GM04504 (cell line): ENCODE results near the gene ZNF793.

Experiments used
- DNase-seq: peaks from one replicate; pipeline ENCODE4 v3.0.0-alpha.2; 2012; ENCODE audit warnings: low read depth

Gene ZNF793

DNA sequence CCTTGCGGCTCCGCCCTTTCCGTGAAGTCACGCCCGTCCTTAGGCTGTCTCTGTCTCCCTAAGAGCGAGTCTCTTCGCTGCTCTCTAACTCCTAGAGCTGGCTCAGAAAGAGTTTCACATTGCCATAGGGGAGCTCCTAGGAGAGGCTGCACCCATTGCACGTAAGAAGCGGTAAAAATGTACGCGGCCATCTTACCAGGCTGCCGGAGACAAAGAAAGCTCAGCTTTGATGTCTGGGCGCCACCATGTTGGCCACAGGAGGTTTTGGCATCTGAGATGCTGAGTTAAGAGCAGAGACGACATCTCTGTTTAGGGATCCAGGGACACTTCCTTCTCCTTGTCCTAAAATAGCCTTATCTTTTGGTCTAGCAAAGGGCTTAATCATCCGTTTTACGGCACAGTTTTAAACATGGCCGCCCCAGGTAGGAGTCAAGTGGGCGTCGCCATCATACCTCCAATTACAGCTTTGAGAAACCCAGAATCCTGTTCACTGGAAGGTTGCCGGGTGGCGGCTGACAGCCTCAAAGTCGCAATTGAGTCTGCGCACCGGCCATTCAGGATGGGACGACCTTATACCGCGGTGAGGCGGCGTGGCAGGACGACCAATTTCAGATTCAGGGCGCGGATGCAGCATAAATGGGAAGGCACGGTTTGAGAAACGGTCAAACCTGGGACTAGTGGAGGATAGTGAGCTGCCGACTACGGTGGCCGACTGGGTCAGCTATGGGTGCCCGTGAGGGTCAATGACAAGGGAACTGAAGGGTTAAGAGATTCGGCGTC is at the start of gene ZNF793:
Gene ZNF793 (plus strand): TSS at position 553 of the 780 bp plus-strand sequence. CDS start 16,501 bp downstream, outside the sequence.
- DNase-seq = peak; percentile 47

DNA sequence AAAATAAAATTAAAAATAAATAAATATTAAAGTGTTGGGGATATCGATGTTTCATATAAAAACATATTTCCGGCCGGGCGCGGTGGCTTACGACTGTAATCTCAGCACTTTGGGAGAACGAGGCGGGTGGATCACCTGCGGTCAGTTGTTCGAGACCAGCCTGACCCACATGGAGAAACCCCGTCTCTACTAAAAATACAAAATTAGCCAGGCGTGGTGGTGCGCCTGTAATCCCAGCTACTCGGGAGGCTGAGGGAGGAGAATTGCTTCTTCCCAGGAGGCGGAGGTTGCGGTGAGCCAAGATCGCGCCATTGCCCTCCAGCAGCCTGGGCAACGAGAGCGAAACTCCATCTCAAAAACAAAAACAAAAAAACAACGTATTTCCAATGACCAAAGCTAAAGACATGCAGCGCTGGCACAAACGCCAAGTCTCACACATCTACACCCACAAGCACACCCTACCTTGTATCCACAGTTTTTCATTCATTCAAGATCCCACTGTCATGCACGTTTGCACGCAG is 40.4 kb upstream of the ZNF793 start:
- peak; percentile 2 for DNase-seq

DNA sequence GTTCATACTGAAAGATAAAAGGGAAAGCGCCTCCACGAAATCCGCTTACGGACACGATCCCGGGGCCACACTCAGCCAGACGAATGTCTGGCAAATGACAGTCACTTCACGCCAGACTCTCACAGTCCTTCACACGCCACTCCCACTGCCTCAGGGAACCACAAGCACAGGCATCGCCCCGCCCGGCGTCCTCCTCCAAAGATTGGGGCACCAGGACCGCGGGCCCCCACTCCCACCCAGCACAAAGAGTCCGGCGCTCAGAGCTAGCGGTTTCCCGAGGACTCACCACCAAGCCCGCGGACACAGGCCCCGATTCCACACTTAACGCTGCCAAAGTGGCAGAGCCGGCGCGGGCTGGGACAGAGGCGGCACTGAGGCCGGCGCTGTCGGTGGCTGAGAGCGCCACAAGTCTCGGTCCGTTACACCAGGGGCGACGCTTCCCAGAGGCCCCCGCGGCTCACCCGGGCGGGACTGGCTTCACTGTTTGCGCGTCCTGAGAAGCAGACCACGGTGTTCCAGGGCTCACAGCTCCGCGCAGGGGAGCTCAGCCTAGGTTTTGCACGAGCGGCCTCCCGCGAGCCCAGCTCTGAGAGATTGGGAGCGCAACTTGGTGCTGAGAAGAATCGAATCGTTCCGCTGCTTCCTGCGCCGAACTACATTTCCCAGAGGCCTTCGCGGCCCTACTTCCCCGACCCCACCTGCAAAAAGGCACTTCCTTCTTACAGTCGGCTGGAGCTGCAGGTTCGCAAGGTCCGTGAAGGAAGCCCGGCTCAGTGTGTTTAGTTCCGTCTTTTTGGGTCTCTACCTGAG is 39.7 kb upstream of the ZNF793 start, which contains the start of gene ZNF569:
Gene ZNF569 (minus strand): TSS at position 647 of the 810 bp plus-strand sequence. CDS start 22,523 bp downstream, outside the sequence.
- DNase-seq = peak; percentile 82

DNA sequence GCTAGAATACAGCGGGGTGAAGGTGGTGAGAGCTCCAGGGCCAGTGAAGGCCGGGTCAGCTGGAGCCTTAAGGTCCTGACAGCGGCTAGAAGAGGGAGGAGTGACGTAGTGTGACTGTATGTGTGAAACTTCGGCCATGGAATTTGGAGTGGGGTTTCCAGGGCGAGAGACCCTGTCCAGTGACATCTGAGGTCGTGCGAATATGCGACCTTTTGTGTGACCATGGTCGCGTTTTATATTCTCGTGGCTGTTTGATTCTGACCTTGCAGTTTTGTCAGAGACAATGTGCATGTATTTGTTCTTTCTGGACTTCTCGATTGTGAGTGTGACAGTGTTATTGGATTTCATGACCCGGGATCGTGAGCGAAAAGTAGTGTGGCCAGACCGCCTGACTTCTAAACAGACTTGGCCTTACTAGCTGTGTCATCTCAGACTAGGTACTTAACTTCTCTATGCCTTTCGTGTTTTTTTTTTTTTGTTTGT is 39.1 kb upstream of the ZNF793 start:
- no peak for DNase-seq

GRCh38 chr19:37468961-37469777 is 37.6 kb upstream of the ZNF793 start, which contains the start of gene ZNF570:
Gene ZNF570, plus strand, starts transcription at chr19:37469356. Its CDS starts 999 bp downstream, at chr19:37470355.
- peak; percentile 73 for DNase-seq

DNA sequence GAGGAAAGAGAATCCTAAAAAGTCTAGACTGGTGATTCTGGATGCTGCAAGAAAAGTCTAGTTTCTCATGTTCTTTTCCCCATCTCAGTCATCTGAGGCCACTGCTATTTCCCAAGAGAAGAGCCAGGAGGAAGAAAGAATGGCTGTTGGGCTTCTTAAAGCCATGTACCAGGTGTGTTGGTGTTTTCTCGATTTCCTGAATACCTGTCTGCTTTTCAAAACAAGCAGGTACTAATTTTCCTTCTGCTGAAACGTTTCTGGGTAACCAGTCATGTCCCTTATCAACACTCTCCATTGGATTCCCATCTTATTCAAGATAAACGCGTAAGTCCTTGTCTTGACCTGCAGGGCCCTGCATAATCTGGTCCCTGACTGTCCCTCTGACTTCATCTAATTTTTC is 36.5 kb upstream of the ZNF793 start:
- DNase-seq = no peak

- no peak for DNase-seq
Observed at GRCh38 chr19:37472165-37472564, 34.6 kb upstream of the ZNF793 start.

DNA sequence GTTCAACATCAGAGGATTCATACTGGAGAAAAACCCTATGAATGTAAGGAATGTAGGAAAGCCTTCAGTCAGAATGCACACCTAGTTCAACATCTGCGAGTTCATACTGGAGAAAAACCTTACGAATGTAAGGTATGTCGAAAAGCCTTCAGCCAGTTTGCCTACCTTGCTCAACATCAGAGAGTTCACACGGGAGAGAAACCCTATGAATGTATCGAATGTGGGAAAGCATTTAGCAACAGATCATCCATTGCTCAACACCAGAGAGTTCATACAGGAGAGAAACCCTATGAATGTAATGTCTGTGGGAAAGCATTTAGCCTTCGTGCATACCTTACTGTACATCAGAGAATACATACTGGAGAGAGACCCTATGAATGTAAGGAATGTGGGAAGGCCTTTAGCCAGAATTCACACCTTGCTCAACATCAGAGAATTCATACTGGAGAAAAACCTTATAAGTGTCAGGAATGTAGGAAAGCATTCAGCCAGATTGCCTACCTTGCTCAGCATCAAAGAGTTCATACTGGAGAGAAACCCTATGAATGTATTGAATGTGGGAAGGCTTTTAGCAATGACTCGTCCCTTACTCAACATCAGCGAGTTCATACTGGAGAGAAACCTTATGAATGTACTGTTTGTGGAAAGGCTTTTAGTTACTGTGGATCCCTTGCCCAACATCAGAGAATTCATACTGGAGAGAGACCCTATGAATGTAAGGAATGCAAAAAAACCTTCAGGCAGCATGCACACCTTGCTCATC is 22.2 kb upstream of the ZNF793 start:
- no peak for DNase-seq

DNA sequence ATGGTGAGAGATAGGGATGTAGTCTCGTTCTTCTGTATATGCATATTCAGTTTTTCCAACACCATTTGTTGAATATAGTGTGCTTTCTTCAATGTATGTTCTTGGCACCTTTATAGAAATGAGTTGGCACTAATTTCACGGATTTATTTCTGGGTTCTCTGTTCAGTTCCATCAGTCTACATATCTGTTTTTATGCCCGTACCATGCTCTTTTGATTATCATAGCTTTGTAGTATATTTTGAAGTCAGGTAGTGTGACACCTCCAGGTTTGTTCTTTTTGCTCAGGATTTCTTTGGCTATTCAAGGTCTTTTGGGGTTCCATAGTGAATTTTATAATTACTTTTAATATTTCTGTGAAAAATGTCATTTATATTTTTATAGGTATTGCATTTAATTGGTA is 14.5 kb upstream of the ZNF793 start:
- DNase-seq = no peak

DNA sequence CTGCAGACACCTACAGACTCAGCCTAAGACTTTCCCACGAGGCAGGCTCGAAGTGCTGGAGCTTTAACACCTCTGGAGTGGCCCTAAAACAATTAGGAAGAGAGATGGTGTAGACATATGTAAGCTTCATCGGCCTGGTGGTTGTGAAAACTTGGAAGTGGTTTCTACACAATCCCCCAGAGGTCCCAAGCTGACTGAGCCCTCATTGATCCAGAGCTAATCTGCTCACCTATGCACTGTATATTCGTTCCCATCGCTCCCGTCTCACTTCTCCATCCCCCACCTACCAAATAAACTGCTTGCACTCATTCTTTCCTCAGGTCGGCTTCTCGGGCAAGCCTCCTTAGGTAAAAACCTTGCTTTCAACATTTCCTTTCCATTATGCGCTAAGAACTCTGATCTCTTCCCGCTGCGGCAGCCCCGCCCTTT is 767 bp upstream of the ZNF793 start:
- DNase-seq = no peak

GRCh38 chr19:37507167-37507464 is 377 bp downstream of the ZNF793 start:
- DNase-seq = no peak

GRCh38 chr19:37511186-37511585 is 4.4 kb downstream of the ZNF793 start:
- no peak for DNase-seq

DNA sequence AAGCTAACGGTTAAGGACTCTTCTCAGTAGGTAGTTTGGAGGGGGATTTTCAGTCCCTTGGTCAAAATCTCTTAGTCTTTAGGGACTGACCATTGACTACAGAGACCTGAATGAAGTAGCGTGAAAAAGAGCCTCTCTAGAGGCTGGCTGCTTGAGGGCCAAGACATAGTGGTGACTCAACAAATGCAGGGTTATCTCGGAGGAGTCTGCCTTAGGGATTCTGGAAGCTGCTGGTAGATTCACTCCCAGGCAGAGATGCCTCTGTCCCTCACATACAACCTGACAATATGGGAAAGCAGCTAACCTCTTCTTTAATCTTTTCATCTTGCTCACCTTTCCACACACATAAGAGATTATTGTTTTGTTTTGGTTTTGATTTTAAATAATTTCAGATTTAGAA is 5.1 kb downstream of the ZNF793 start:
- no peak for DNase-seq

- no peak for DNase-seq
Observed at GRCh38 chr19:37513397-37513796, 6.7 kb downstream of the ZNF793 start.

DNA sequence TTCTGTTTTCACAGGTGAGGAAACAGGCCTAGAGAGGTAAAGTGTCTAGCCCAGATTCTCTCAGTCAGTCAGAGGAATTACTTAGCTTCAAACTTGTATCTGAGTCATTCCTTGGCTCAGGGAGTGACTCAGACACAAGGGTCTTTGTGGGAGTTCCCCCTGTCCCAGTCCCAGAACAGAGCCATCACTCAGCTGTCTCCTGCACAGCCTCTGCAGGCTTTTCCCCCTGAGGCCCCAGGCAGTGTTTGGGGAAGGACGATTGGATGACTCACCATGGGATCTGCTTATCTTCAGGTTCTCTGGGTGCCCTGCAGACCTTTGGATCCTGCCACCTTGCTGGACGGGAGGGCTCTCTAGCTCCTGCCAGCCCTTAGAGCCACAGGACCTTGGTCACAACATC is 13.2 kb downstream of the ZNF793 start:
- DNase-seq = no peak

GRCh38 chr19:37537391-37537947 is 30.7 kb downstream of the ZNF793 start:
- DNase-seq = no peak

DNA sequence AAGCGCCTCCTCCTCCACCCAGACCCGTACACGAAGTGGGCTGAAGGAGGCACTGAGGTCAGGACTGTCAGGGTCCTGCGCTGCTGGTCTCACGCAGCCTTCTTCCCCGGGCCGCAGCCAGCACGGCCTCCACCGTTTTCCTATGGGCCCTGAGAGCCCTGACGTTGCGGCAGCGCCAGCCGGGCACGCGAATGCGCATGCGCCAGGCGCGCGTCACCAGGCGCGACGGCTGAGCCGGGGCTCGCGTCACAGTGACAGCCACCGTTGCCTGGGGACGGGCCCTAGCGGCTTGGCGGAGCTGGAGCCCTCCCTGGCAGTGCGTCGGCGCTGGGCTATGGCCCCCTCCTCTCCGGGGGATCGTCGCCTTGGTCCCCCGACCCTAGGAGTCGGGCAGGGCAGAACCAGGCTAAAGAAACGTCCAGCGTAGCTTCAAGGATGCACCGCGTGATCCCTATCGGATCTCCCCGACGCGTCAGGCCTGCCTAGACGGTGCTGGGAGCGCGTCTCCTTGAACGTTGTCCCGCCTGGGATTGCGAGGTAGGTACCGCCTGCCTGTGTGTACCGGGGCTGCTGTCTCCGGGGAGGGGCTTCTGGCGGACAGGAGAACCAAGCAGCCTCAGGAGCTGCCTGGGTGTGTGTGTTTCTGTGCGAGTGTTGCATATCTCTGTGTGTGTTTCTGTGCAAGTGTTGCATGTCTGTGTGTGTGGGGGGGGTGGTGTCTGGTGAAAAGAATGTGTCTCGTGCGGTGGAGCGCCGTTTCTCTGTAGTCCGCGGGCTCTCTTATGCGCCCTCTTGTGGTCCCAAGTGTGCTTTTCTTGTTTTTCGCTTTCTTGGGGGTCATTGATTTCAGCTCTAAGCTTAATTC is 44.6 kb downstream of the ZNF793 start:
- peak; percentile 37 for DNase-seq

- no peak for DNase-seq
Observed at GRCh38 chr19:37563518-37563917, 56.8 kb downstream of the ZNF793 start.

DNA sequence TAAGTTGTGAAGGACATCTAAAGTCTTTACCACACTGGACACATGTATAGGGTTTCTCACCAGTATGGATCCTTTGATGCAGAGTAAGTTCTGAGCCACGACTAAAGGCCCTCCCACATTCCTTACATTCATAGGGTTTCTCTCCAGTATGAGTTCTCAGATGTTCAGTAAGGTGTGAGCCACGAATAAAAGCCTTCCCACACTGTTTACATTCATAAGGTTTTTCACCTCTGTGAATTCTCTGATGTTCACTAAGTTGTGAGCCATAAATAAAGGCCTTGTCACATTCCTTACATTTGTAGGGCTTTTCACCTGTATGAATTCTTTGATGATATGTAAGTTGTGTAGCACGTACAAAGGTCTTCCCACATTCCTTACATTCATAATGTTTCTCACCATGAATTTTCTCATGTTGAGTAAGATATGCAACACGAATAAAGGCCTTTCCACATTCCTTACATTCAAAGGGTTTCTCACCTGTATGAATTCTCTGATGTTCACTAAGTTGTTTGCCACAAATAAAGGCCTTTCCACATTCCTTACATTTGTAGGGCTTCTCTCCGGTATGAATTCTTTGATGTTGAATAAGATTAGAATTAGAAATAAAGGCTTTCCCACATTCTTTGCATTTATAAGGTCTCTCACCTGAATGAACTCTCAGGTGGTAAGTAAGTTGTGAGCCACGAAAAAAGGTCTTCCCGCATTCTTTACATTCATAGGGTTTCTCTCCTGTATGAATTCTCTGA is 58.1 kb downstream of the ZNF793 start:
- no peak for DNase-seq
